HTR-8/SVneo (cell line): ENCODE data around the gene MRTFB.

Source experiments
- DNase-seq: peaks from one replicate; pipeline ENCODE4 v3.0.0; 2011; ENCODE audit warnings: low spot score, mixed read lengths; ENCODE audit not compliant: insufficient read length
- FAIRE-seq: peaks from 2 replicates; lab custom pipeline; 2011; peaks lifted over from hg19 to GRCh38; lab: Jason Lieb, UNC

MRTFB gene

GRCh38 chr16:14061732-14062259 lies 9.3 kb upstream of the MRTFB start:
- DNase-seq = no peak
- FAIRE-seq = no peak

- DNase-seq (no peak), FAIRE-seq (no peak)
These were observed 8.9 kb upstream of the MRTFB start for GRCh38 chr16:14062261-14062660.

- FAIRE-seq (no peak), DNase-seq (no peak)
These were observed 7.2 kb upstream of the MRTFB start for GRCh38 chr16:14063618-14064581.

- DNase-seq (no peak), FAIRE-seq (no peak)
These were observed 1.3 kb upstream of the MRTFB start for GRCh38 chr16:14069818-14070217.

- no peak for DNase-seq
- no peak for FAIRE-seq
These were observed 603 bp upstream of the MRTFB start for GRCh38 chr16:14070555-14070876.

GRCh38 chr16:14071576-14072271 lies 605 bp downstream of the MRTFB start:
- no peak for DNase-seq
- no peak for FAIRE-seq

- FAIRE-seq = no peak
- DNase-seq = no peak
These were observed 1.2 kb downstream of the MRTFB start for GRCh38 chr16:14072360-14072759.

- no peak for DNase-seq
- FAIRE-seq = no peak
These were observed 3.4 kb downstream of the MRTFB start for GRCh38 chr16:14074544-14074943.

GRCh38 chr16:14077918-14078317 lies 6.8 kb downstream of the MRTFB start:
- DNase-seq = no peak
- FAIRE-seq = no peak

- FAIRE-seq (no peak), DNase-seq (no peak)
These were observed 15.4 kb downstream of the MRTFB start for GRCh38 chr16:14086477-14086876.

- FAIRE-seq (no peak), DNase-seq (no peak)
These were observed 16.1 kb downstream of the MRTFB start for GRCh38 chr16:14087181-14087580.

GRCh38 chr16:14087590-14088154 lies 16.6 kb downstream of the MRTFB start:
- no peak for FAIRE-seq

GRCh38 chr16:14088155-14088753 lies 17.1 kb downstream of the MRTFB start:
- no peak for DNase-seq
- no peak for FAIRE-seq

More at GRCh38 chr16:14087590-14088154, 16.6 kb downstream of the MRTFB start:
- no peak for DNase-seq

GRCh38 chr16:14089283-14089823 lies 18.2 kb downstream of the MRTFB start:
- no peak for DNase-seq
- no peak for FAIRE-seq

GRCh38 chr16:14092561-14092960 lies 21.4 kb downstream of the MRTFB start:
- DNase-seq (no peak), FAIRE-seq (no peak)

- FAIRE-seq (no peak), DNase-seq (no peak)
These were observed 24.9 kb downstream of the MRTFB start for GRCh38 chr16:14095883-14096551.

GRCh38 chr16:14097182-14097959 lies 26.3 kb downstream of the MRTFB start:
- no peak for FAIRE-seq
- no peak for DNase-seq

- FAIRE-seq (no peak), DNase-seq (no peak)
These were observed 27.0 kb downstream of the MRTFB start for GRCh38 chr16:14098081-14098480.

GRCh38 chr16:14100825-14101224 lies 29.7 kb downstream of the MRTFB start:
- DNase-seq = no peak
- no peak for FAIRE-seq
